GM10266 (cell line): ENCODE measurements around the gene DGUOK.

Experiments used
- DNase-seq: peaks from one replicate; pipeline ENCODE4 v3.0.0; 2012; ENCODE audit errors: extremely low spot score
- CTCF ChIP-seq: IDR thresholded peaks from 2 replicates; pipeline ENCODE4 v1.5.1; 2012; ENCODE audit warnings: mild to moderate bottlenecking, low read depth; ENCODE audit not compliant: control insufficient read depth, insufficient read depth; ENCODE audit errors: missing control alignments

DGUOK gene

GRCh38 chr2:74004212-74005182 is 77.8 kb downstream of the DGUOK start:
- no peak for TF ChIP-seq CTCF
- DNase-seq, result no peak

GRCh38 chr2:74005786-74006185 is 79.1 kb downstream of the DGUOK start:
- no peak for TF ChIP-seq CTCF
- no peak for DNase-seq

- no peak for DNase-seq
- no peak for TF ChIP-seq CTCF
Observed at GRCh38 chr2:74006459-74006858, 79.8 kb downstream of the DGUOK start.

GRCh38 chr2:74007121-74007520 is 80.4 kb downstream of the DGUOK start:
- DNase-seq, result no peak

GRCh38 chr2:74007711-74008110 is 81.0 kb downstream of the DGUOK start:
- no peak for DNase-seq

More at GRCh38 chr2:74007121-74007520, 80.4 kb downstream of the DGUOK start:
- TF ChIP-seq CTCF, result no peak

More at GRCh38 chr2:74007711-74008110, 81.0 kb downstream of the DGUOK start:
- no peak for TF ChIP-seq CTCF
